Epithelial cell of esophagus (primary cell): ENCODE measurements around the gene TMEM9.

Experiments used
- DNase-seq: peaks from one replicate; pipeline ENCODE4 v3.0.0; 2010; ENCODE audit warnings: low read depth
- H3K4me3 ChIP-seq: 2 replicates; pipeline ENCODE4 v1.5.1; 2011; ENCODE audit warnings: mild to moderate bottlenecking, low read length, control low read depth
- CTCF ChIP-seq: IDR thresholded peaks from 2 replicates; pipeline ENCODE4 v1.5.1; 2011; ENCODE audit warnings: low read depth, mild to moderate bottlenecking, low read length, control low read depth, inconsistent platforms; ENCODE audit not compliant: insufficient read depth; ENCODE audit errors: missing control alignments

Gene TMEM9

GRCh38 chr1:201142011-201142848 lies 12.0 kb downstream of the TMEM9 start:
- no peak for DNase-seq
- H3K4me3 ChIP-seq = no peak overlapping the region
- no peak for TF ChIP-seq CTCF

- TF ChIP-seq CTCF = no peak
- no peak overlapping the region for H3K4me3 ChIP-seq
- no peak for DNase-seq
Measured at GRCh38 chr1:201141418-201141817, 12.9 kb downstream of the TMEM9 start.

GRCh38 chr1:201140941-201141260 lies 13.4 kb downstream of the TMEM9 start:
- no peak for DNase-seq
- no peak for TF ChIP-seq CTCF
- no peak overlapping the region for H3K4me3 ChIP-seq

- no peak overlapping the region for H3K4me3 ChIP-seq
- no peak for TF ChIP-seq CTCF
- no peak for DNase-seq
Measured at GRCh38 chr1:201140235-201140940, 13.9 kb downstream of the TMEM9 start.

GRCh38 chr1:201139756-201140155 lies 14.5 kb downstream of the TMEM9 start:
- no peak for DNase-seq
- H3K4me3 ChIP-seq = no peak overlapping the region

GRCh38 chr1:201139306-201139705 lies 15.0 kb downstream of the TMEM9 start:
- TF ChIP-seq CTCF = no peak
- H3K4me3 ChIP-seq = no peak overlapping the region
- DNase-seq = no peak

More at GRCh38 chr1:201139756-201140155, 14.5 kb downstream of the TMEM9 start:
- no peak for TF ChIP-seq CTCF
